ENCODE measurements around the gene NDUFA8.
A peak's percentile ranks its signal among the peaks of the same experiment; 100 is the strongest.
"Not testable (repeated sequence)": the region's sequence is repeated elsewhere in the genome, so short reads cannot be mapped to it uniquely, and the experiment has no call there.

The NDUFA8 gene

DNA sequence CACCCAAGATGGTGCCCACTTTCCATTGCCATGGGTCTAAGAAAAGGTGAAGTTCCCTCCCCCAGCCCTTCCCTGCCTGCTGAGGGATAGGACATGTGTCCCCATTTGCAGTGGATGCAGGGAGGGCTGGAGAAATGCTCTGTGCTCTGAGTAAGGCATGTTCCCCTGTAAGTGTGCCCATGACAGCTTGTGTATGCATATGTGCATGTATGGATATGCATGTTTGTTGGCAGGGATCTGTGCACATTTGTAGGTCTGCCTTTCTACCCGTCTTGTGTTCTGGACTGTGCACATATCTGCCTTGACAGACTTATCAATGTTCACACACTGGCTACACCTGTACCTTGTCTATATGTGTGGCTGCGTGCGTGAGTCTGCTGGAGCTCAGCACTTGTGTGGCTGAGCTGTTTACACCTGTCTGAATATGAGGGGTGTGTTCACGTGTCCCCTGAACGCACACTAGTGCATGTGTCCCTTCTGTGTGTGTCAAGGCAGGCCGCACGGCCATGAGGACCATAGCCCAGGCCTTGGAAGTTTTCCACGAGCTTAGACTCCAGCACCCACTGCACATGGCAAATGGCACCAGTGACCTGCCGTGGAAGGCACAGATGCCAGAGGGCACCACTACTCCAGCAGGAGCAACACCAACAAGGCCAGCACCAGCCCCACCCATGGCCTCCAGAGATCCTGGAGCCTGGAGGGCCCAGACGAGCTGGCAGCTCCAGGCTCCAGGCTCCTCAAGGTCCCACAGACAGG is 39.1 kb downstream of the NDUFA8 start:
- DNase-seq = no peak

DNA sequence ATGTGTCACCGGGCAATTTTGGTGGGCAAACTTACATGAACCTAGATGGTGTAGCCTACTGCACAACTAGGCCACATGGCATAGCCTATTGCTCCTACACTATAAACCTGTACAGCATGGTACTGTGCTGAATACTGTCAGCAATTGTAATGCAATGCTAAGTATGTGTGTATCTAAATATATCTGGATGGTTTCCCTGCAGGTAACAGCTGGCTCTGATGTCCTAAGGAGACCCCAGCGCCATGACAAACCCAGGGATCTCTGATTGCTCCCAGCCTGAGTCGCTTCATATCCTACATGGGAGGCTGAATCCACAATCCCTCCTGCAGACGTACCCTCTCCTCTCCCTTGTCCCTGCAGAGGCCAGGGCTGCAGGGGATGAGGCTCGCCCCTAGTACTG is 39.9 kb downstream of the NDUFA8 start:
- no peak for DNase-seq

DNA sequence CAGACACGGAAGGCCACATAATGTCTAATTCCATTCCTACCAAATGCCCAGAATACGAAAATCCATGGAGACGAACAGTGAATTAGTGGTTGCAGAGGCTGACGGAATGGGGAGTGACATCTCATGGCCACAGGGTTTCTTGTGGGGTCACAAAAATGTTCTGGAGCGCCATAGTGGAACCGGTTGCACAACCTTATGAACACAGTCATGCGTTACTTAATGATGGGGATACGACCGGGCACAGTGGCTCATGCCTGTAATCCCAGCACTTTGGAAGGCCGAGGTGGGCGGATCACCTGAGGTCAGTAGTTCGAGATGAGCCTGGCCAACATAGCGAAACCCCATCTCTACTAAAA is 40.4 kb downstream of the NDUFA8 start:
- DNase-seq = no peak

DNA sequence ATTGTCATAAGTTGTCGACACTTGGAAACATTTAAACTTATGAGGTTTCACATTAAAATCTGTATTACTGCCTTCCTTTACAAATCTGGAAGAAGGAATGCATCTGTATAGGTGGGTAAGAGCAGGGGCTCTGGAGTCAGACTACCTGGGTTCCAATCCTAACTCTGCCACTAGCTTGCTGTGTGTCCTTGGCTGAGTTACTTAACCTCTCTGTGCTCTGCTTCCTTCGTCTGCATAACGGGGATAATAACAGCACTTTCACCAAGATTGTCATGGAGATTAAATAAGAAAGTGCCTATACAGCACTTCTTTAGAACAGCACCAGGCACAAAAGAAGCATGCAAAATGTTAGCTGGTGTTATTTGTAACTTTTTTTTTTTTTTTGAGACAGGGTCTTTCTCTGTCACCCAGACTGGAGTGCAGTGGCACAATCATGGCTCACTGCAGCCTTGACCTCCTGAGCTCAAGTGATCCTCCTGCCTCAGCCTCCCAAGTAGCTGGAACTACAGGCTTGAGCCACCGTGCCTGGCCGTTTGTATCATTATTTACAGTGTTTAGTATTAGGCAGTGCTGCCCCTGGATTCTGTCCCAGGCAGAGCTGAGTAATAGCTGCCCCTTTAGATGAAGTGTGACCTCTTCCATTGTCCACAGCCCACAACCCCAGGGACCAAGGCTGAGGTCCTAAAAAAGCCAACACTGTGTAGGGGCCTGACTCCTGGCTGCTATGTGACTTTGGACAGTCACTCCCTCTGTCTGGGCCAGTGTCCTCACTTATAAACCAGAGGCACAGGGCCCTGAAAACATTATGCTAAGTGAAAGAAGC is 41.0 kb downstream of the NDUFA8 start:
- DNase-seq = no peak

DNA sequence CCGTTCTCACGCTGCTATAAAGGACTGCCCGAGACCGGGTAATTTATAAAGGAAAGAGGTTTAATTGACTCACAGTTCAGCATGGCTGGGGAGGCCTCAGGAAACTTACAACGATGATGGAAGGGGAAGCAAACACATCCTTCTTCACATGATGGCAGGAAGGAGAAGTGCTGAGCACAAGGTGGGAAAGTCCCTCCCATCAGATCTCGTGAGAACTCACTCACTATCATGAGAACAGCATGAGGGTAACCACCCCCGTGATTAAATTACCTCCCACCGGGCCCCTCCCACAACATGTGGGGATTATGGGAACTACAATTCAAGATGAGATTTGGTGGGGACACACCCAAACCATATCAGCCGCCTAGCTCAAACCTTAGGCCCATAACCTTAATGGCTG is 42.3 kb downstream of the NDUFA8 start:
- not testable (repeated sequence) for DNase-seq

DNA sequence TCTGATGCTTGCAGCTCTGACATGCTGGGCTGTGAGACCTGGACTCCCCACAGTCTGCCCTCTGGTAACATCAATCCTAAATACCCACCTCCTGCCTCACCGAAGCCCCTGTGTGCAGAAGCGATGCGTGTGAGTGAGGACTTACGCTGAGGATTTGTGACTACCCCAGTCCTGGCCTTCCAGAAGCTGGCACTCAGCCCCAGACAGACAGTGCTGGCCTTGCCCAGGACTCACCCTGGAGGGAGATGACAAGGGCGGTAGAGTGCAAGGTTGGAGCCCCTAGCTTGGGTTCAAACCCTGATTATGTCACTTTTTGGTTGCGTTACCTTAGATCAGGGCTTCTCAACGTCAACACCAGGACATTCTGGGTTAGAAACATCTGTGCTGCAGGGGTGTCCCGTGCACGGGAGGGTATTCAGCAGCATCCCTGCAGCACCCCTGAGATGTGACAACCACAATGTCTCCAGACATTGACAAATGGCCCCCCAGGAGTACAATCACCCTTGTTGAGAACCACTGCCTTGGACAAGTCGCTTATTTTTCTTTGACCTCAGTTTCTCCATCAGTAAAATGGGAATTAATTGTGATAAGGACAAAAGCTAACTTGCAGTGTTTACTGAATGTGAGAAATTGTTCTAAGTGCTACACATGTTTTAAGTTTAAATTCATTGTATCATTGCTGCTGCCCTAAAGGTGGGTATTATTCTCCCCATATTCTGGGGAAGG is 43.0 kb downstream of the NDUFA8 start:
- DNase-seq = no peak

DNA sequence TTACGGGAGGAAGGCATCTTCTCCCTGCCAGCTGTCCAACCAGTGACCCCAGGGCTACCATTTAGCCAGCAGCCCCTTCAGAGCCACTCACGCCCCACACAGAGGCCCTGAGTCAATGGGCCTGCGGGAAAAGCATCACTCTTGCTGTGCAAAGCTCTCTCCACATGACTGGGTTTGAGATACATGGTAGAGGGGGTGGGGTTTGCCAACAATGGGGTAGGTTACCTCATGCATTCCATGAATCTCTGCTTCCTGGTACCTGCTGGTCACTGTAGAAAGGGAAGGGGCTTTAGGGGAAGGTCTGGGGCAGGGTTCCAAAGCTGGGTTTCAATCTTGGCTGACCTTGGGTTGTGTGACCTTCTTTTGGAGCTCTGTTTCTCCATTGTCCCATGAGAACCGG is 43.5 kb downstream of the NDUFA8 start:
- DNase-seq = no peak

DNA sequence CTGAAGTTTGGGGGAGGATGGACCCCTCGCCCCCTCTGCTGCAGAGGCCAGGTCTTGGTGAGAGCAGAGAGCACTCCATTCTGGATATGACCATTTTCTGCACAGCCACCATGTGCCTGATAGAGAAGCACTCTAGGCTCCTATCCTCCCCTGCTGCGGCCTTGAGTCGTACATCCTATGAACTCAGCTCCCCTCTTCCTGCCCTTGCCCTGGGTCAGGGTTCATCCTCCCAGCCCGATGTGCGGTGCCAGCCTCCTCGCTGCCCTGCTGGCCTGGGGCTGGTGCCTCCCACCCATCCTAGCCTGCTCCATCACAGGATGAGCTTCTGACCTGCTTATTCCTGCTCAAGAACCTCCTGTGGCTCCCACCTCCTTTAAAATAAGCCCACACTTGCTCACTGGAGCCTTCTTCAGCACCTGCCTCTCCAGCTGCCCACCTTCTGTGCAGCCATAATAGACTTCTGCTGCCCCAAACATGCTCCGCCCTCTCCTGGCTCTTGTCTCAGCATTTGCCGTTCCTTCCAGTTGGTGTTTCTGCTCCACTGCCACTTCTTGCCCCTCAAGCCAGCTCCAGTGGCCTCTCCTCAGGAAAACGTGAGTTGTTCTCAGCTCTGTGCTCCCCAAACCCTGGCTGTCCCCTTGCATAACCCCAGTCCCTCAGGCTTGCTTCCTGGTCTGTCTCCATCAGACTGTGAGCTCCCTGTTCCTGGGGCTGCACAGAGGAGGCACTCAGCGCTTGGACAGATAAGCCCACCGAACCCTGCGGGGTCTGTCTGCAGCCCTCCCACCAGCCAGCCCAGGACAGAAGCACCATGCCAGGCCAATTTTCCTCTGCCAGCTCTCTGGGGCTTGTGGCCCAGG is 44.2 kb downstream of the NDUFA8 start:
- DNase-seq = no peak

DNA sequence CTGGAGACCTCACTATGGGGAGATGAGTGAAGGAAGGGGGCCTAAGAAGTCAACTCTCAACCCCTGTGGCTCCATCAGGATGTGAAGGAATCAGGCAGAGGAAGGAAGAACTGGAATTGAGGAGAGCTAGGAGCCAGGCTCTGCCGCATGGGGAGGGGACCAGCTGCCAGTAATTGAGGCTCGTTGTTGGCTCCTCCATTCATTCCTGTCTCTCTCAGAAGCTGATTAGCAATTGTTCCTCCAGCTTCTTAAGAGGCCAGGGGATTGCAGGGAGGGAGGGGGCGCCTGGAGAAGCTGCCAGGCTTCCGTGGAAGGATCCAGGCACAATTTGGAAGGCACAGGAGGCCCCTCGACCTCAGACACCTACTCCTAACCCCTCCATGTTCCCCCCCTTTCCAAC is 46.0 kb downstream of the NDUFA8 start:
- DNase-seq = no peak

DNA sequence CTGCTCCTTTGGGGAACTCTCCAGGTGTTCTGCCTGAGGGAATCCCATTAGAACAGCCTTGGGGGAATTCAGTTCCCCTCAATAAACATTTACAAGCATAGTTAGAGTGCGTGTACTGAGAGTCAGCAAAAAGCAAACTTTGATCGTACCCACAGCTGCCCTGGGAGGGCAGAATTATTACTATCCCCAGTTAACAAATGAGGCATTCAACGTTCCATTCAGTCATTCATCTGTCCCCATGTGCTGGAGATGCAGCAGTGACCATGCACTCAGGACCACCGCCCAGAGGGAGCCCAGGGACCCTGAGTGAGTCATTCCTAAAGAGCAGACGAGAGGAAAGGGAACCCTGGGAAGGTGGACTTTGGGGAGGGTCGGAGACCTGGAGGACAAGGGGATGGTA is 47.3 kb downstream of the NDUFA8 start:
- no peak for DNase-seq

DNA sequence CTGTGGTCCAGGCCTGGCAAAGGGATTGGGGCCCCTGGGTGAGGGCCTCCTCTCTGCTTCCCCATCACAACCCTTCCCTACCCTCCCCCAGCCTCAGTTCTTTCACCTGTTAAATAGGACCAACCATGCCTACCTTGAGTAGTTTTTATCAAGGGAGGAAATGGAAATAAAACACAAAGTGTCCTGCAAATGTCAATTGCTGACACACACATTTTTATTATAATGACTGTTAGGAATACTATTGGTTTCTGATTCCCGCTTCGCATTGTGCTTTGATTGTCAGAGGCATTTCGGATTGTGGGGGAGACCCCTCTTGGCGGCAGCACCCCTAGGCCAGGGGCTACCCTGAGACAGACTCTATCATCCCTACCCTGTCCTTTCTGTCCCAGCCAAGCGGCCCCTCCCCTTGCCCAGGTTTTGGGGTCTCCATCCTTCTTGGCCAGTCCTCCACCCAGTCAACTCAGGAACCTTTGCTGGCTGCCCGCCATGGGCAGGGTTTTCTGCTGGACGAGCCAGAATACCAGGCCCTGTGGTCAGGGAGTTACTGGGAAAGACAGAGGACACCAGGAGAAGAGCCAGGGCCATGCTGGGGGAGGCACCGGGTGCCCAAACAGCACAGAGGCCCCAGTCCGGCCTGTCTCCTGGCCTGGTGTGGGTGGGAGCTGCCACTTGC is 48.0 kb downstream of the NDUFA8 start:
- no peak for DNase-seq

DNA sequence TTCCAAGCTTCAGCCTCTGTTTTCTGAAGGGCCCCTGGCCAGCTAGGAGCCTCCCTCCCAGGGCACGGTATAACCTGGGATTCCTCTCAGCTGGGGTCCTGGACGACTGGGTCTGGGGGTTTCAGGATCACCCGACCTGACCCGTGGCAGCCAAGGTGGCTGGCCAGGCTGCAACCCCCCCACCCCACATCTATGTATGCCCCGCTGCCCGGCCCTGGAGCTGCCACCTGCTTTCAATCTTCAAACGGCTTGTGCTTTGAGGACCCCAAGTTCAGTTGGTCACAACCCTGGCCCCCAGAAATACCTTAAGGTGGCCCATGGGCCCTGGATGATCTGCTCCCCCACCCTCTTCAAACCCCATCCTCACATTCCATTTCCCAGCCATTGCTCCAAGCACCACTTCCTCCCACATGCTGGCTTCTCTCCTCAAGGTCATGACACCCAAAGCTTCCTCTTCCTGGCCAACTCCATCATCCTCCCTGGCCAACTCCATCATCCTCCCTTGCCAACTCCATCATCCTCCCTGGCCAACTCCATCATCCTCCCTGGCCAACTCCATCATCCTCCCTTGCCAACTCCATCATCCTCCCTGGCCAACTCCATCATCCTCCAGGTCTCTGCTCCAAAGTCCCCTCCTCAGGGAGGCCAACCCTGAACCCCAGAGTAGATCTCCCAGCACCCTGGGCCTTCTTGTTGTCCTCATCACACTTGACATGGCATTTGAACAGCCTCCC is 49.3 kb downstream of the NDUFA8 start:
- no peak for DNase-seq

DNA sequence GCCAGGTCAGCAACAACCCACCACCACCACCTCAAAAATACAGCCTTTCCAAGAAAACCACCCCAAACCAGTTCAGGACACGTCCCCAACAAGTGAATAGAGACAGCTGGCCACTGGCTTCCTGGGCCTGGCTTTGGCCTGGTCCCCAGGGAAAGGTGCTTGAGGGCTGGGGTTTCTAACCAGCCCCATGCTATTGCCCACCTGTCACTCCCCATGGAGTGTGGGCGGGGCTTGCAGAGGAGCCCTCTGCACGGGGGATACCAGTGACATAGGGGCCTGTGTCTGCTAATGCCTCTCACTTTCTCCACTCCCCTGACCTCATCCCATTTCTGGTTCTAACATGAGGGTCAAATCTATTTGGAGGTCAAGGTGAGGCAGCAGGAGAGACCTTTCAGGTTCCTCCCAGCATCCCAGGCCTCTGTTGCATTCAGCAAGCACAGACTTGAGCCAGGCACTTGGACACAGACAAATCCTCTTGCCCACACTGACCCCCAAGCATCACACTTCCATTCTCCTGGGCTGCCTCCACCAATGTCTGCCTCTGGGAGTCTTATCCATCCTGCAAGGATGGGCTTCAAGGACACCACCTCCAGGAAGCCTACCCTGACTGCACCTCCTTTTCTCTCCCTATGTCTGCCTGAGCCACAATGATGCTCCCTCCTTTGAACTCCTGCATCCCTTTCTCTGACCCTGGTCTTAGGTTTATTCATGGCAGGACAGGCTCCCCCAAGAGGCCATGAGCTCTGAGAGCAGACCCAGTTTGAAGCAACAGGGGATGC is 50.4 kb downstream of the NDUFA8 start:
- DNase-seq = no peak

DNA sequence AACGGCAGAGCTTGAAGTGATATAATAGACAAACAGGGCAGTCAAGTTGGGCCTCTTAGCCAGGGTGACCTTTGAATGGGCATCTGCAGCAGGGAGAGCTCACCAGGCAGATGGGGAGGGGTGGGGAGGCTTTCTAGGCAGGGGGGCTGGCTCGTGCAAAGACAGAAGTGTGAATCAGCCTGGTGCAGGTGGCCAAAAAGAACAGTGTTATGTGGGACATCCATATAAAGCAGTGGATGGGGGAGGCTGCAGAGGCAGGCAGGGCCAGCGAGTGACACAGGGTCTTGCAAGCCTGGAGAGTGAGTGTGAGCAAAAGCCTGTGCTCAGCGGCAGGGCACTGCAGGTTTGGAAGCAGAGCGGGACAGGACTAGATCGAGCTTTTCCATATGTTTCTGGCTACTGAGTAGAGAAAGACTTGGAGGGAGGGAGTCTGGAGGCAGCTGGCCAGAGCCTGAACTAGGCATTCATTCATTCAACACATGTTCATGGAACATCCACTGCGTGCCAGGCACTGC is 52.2 kb downstream of the NDUFA8 start:
- DNase-seq = no peak

DNA sequence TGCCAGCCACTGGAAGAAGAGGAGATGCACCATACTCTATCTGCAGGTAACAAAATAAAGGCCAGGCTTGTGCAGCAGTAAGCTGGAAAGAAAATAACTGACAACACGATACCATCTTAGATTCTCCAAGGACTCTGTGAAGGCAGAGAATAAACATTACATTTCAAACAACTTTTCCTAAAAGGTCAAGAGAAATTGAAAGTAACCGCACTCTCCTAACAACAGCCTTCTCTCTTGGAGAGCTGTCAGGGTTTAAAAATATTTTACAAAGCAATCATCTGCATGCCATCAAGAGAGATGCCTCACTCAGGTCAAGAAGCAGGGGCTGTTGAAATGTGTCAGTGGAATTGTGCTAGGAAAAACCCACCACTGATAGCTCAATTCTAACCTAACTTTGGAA is 53.0 kb downstream of the NDUFA8 start:
- no peak for DNase-seq

DNA sequence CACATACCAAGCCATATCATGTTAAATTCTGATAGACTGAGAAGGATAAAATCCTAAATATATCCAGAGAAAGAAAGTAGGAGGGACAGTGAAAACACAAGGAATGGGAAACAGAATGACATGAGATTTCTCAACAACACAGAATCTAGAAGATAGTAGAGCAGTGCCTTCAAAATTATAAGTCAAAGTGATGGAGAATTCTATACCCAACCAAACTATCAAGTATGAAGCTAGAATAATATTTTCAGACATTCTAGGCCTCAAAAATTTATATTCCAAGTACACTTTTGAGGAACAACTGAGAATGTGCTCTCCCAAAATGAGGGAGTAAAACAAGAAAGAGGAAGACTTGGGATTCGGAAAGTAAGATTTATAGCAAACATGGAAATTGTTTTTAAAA is 55.6 kb downstream of the NDUFA8 start:
- DNase-seq = no peak

DNA sequence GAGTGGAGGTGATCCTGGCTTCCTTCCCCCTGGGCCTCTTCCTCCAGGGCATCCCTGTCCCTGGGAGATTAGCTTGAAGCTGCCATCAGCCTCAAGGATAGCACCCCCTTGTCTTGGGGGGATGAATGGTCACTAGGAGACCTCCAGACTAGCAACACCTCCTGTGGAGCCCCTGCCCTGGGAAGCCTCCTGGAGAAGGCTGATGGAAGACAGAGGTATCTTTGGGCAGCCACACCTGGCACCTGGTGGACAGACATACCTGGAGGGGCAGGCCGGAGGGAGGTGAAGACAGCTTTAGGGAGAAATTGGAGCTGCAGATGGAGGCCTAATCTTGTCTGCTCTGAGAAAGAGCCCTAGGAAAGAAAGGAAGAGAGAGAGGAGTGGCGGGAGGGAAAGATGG is 57.4 kb downstream of the NDUFA8 start:
- no peak for DNase-seq

DNA sequence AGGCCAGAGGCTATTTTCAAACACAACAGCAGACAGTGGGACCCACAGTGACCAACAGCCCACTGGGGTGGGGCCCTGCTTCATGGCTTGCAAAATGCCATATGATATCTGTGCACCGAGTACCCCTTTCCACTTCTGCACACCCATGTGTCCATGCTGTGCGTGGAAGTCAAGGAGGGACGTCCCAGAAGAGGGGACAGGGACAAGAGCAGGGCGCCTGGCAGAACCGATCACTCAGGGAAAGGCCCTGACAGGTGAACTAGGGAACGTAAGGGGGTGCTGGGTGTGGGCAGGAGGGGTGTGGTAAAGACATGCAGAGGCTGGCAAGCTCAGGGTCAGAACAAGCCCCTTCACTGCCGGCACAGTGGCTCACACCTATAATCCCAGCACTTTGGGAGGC is 58.8 kb downstream of the NDUFA8 start:
- DNase-seq = no peak

DNA sequence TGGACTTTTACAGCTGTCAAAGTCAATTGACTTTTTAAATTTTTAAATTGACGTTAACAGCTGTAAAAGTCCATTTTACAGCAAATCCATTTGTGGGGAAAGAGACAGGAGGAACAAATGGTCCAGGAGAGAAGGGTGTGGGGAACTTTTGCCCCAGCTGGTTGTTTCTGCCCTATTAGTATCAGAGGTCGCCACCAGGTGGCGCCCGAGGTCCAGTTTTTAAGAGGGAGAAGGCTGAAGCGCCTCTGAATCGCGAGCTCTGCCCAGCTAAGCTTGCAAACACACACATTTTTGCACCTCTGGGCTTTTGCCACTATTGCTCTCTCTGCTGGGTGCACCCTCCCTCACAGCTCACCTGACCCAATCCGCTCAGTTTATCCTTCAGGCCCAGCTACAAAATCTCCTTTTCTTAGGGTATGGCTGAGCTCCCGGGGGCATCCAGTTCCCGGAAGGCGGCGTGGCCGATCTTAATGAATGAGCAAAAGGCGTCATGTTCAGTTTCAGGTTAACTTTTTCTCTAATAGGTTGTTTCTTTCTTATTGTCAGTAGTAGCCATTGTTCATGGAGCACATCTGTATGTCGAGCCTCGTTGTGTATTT is 60.2 kb downstream of the NDUFA8 start:
- DNase-seq = peak; percentile 69

DNA sequence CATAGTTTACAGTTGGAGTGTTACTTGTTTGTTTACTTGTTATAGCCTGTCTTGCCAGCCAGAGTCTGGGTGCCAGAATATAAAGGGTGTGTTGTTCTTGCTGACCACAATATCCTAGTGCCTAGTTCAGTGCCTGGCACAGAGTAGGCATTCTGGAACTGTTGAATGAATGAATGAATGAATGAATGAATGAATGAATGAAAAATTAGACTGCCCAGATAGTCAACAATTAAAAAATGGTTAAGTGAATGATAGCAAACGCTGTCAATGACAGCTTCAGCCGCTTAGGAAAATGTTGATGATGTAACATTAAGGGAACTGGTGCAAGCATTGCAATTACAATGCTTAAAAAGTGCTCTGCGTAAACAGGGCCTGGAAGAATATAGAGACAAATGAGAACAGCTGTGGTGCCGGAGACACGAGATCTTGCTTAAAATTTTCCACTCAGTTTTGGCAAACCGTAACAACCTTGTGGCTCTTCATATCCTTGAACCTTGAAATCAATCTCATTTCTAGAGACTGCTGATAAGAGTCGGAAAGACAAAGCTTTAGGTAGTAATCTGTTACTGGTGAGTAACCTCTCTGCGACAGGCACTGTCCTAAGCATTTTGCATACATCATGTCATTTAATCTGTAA is 61.8 kb downstream of the NDUFA8 start:
- DNase-seq = no peak
